Trophoblast cell (in vitro differentiated cells and primary cell): ENCODE results near the gene GLMN.

Experiments used
- DNase-seq, 2 donors: peaks; one replicate each; pipeline ENCODE4 v3.0.0-alpha.2; 2016
- H2AFZ ChIP-seq: 2 replicates; pipeline ENCODE4 v1.6.1; 2013; ENCODE audit warnings: low read length, moderate library complexity, mild to moderate bottlenecking; ENCODE audit not compliant: insufficient read depth, poor library complexity
- H2AK5ac ChIP-seq: 2 replicates; pipeline ENCODE4 v1.6.1; 2013; ENCODE audit warnings: mild to moderate bottlenecking, low read length
- H2BK120ac ChIP-seq: 2 replicates; pipeline ENCODE4 v1.6.1; 2013; ENCODE audit warnings: low read length, mild to moderate bottlenecking, moderate library complexity; ENCODE audit not compliant: insufficient read depth, poor library complexity
- H2BK12ac ChIP-seq: 2 replicates; pipeline ENCODE4 v1.6.1; 2013; ENCODE audit warnings: mild to moderate bottlenecking, low read length, moderate library complexity
- H2BK5ac ChIP-seq: 2 replicates; pipeline ENCODE4 v1.6.1; 2013; ENCODE audit warnings: low read length, low read depth, moderate library complexity, mild to moderate bottlenecking; ENCODE audit not compliant: poor library complexity
- H3K14ac ChIP-seq: 2 replicates; pipeline ENCODE4 v1.6.1; 2013; ENCODE audit warnings: mild to moderate bottlenecking, low read length
- H3K18ac ChIP-seq: 2 replicates; pipeline ENCODE4 v1.6.1; 2013; ENCODE audit warnings: mild to moderate bottlenecking, low read length
- H3K23ac ChIP-seq: 2 replicates; pipeline ENCODE4 v1.6.1; 2013; ENCODE audit warnings: low read length
- H3K27ac ChIP-seq: 2 replicates; pipeline ENCODE4 v1.5.1; 2013; ENCODE audit warnings: low read depth, mild to moderate bottlenecking, inconsistent platforms, low read length, moderate library complexity
- H3K27me3 ChIP-seq: 2 replicates; pipeline ENCODE4 v1.6.1; 2013; ENCODE audit warnings: inconsistent platforms, mild to moderate bottlenecking, low read length, moderate library complexity; ENCODE audit not compliant: insufficient read depth
- H3K36me3 ChIP-seq, 2 experiments: 1 replicate in 1 of 2; 2 replicates in 1 of 2; pipeline ENCODE4 v1.6.1; 2013; ENCODE audit warnings: low read length in 2 of 2, mild to moderate bottlenecking in 2 of 2, moderate library complexity in 1 of 2; ENCODE audit not compliant: insufficient read depth in 2 of 2, control insufficient read depth in 1 of 2
- H3K4ac ChIP-seq: 2 replicates; pipeline ENCODE4 v1.6.1; 2013; ENCODE audit warnings: low read depth, mild to moderate bottlenecking, low read length, moderate library complexity
- H3K4me1 ChIP-seq, 2 experiments: 1 replicate in 1 of 2; 2 replicates in 1 of 2; pipeline ENCODE4 v1.6.1; 2013; ENCODE audit warnings: low read length in 2 of 2, mild to moderate bottlenecking in 2 of 2, moderate library complexity in 1 of 2; ENCODE audit not compliant: insufficient read depth in 2 of 2, control insufficient read depth in 1 of 2
- H3K4me2 ChIP-seq: 2 replicates; pipeline ENCODE4 v1.6.1; 2013; ENCODE audit warnings: inconsistent platforms, mild to moderate bottlenecking, low read length, moderate library complexity
- H3K4me3 ChIP-seq: 2 replicates; pipeline ENCODE4 v1.5.1; 2013; ENCODE audit warnings: mild to moderate bottlenecking, low read depth, low read length, inconsistent platforms
- H3K79me1 ChIP-seq: one replicate; pipeline ENCODE4 v1.6.1; 2013; ENCODE audit warnings: low read length
- H3K79me2 ChIP-seq: 2 replicates; pipeline ENCODE4 v1.6.1; 2013; ENCODE audit warnings: low read length, mild to moderate bottlenecking; ENCODE audit not compliant: control insufficient read depth, insufficient read depth, poor library complexity
- H3K9ac ChIP-seq: 2 replicates; pipeline ENCODE4 v1.6.1; 2013; ENCODE audit warnings: mild to moderate bottlenecking, low read length
- H3K9me3 ChIP-seq: 2 replicates; pipeline ENCODE4 v1.6.1; 2013; ENCODE audit warnings: low read depth, mild to moderate bottlenecking, control low read depth, inconsistent platforms, low read length; ENCODE audit not compliant: insufficient read depth
- H4K12ac ChIP-seq: 2 replicates; pipeline ENCODE4 v1.6.1; 2013; ENCODE audit warnings: low read depth, mild to moderate bottlenecking, low read length, moderate library complexity
- H4K8ac ChIP-seq: 2 replicates; pipeline ENCODE4 v1.6.1; 2013; ENCODE audit warnings: low read depth, mild to moderate bottlenecking, low read length, moderate library complexity
- H4K91ac ChIP-seq: one replicate; pipeline ENCODE4 v1.6.1; 2013; ENCODE audit warnings: low read depth, mild to moderate bottlenecking, low read length, moderate library complexity
- WGBS: extraction: QIAGEN DNeasy Blood & Tissue Kit; methylation state at CpG from one replicate; pipeline ENCODE4 v1.1.7; 2013; ENCODE audit warnings: missing lambda C conversion rate; ENCODE audit not compliant: insufficient read length, insufficient coverage; ENCODE audit errors: extremely low coverage; 5-methylcytosine and 5-hydroxymethylcytosine counted together

Gene GLMN

GRCh38 chr1:92276082-92276481, 22.7 kb downstream of the GLMN start:
- Histone ChIP-seq H3K4ac (no peak overlapping the region), H4K12ac (no peak overlapping the region), H4K8ac (no peak overlapping the region), H3K14ac (no peak overlapping the region), H2BK120ac (no peak overlapping the region), H3K79me2 (no peaks in the 10 kb centered on the region), H3K4me2 (no peak overlapping the region), H2AK5ac (no peak overlapping the region), H3K36me3 (peaks cover 13 to 15% of the 10 kb centered on the region in 2 experiments), H3K27ac (no peak overlapping the region), H3K79me1 (no peaks in the 10 kb centered on the region), H3K18ac (no peak overlapping the region), H3K4me1 (no peaks in the 10 kb centered on the region), H3K23ac (no peak overlapping the region), H2BK12ac (no peak overlapping the region), H4K91ac (no peak overlapping the region), H3K9me3 (peaks cover 4% of the 10 kb centered on the region), H3K4me3 (no peak overlapping the region), H3K9ac (no peak overlapping the region), H2AFZ (no peak overlapping the region), H2BK5ac (no peak overlapping the region), H3K27me3 (no peaks in the 10 kb centered on the region)
- no peak for DNase-seq
- WGBS, result no CpG with 5 or more reads among the region's 3 CpGs

DNA sequence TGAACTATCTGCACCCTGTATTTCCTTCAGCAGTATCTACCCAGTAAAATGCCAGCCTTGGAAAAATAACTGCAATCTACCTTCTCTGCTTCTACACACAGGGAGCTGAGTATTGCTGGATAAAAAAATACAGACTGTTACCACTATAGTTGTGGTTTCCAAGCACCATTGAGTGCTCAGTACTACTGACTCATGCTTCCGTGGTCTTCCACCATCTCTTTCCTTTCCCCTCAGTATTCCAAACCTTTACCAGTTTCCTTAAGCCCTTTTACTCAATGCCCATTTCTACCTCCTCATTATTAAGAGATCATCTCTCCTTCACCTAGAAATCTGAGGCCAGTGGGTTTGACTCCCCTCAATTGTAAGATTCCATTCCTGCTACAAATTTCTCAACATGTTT, 23.8 kb downstream of the GLMN start:
- H4K8ac ChIP-seq, result no peak overlapping the region
- H3K27ac ChIP-seq, result no peak overlapping the region
- no peaks in the 10 kb centered on the region for H3K79me2 ChIP-seq
- WGBS, result no CpG with 5 or more reads among the region's 1 CpG
- H3K9ac ChIP-seq, result no peak overlapping the region
- no peak overlapping the region for H2BK5ac ChIP-seq
- no peak for DNase-seq
- peaks cover 11 to 15% of the 10 kb centered on the region in 2 experiments for H3K36me3 ChIP-seq
- H4K12ac ChIP-seq, result no peak overlapping the region
- no peak overlapping the region for H2AK5ac ChIP-seq
- H3K4me2 ChIP-seq, result no peak overlapping the region
- no peak overlapping the region for H3K14ac ChIP-seq
- H3K27me3 ChIP-seq, result no peaks in the 10 kb centered on the region
- no peak overlapping the region for H2AFZ ChIP-seq
- H2BK12ac ChIP-seq, result no peak overlapping the region
- H3K4me3 ChIP-seq, result no peak overlapping the region
- no peak overlapping the region for H4K91ac ChIP-seq
- H2BK120ac ChIP-seq, result no peak overlapping the region
- no peak overlapping the region for H3K23ac ChIP-seq
- no peaks in the 10 kb centered on the region for H3K4me1 ChIP-seq
- no peak overlapping the region for H3K18ac ChIP-seq
- no peak overlapping the region for H3K4ac ChIP-seq
- peaks cover 4% of the 10 kb centered on the region for H3K9me3 ChIP-seq
- H3K79me1 ChIP-seq, result no peaks in the 10 kb centered on the region

GRCh38 chr1:92273039-92273438, 25.7 kb downstream of the GLMN start:
- Histone ChIP-seq H3K4me1 (no peaks in the 10 kb centered on the region), H3K9ac (no peak overlapping the region), H3K9me3 (no peaks in the 10 kb centered on the region), H3K4me3 (no peak overlapping the region), H3K23ac (no peak overlapping the region), H4K91ac (no peak overlapping the region), H3K36me3 (peaks cover 5 to 10% of the 10 kb centered on the region in 2 experiments), H2BK5ac (no peak overlapping the region), H2BK120ac (no peak overlapping the region), H3K18ac (no peak overlapping the region), H3K4me2 (no peak overlapping the region), H2AK5ac (no peak overlapping the region), H4K12ac (no peak overlapping the region), H2BK12ac (no peak overlapping the region), H3K79me1 (no peaks in the 10 kb centered on the region), H3K4ac (no peak overlapping the region), H4K8ac (no peak overlapping the region), H3K27ac (no peak overlapping the region), H3K27me3 (no peaks in the 10 kb centered on the region), H3K14ac (no peak overlapping the region), H2AFZ (no peak overlapping the region), H3K79me2 (no peaks in the 10 kb centered on the region)
- WGBS, result no CpG with 5 or more reads among the region's 1 CpG
- no peak for DNase-seq

DNA sequence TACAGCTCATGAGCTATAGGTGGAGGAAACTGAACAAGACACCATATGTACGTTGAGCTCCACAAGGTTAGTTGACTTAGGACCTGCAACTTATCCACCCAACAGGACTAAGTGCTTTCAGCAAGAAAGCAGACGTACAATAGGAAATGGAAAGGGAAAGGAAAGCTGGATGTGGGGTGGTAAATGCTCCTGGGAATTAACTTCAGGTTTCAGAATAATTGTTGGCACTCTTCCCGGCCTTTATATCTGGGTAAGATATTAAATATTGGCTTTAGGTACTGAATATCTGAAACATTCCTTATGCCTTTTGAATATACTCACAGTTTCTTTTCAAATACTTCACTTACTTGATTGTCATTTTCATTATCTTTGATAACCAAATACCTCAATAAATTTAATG, 36.3 kb downstream of the GLMN start:
- Histone ChIP-seq H2BK120ac (no peak overlapping the region), H2AFZ (no peak overlapping the region), H2AK5ac (no peak overlapping the region), H4K91ac (no peak overlapping the region), H4K12ac (no peak overlapping the region), H3K18ac (no peak overlapping the region), H3K79me1 (no peaks in the 10 kb centered on the region), H4K8ac (no peak overlapping the region), H3K36me3 (peaks cover 5 to 6% of the 10 kb centered on the region in 2 experiments), H3K9ac (no peak overlapping the region), H3K4me2 (no peak overlapping the region), H3K27ac (no peak overlapping the region), H3K4me1 (no peaks in the 10 kb centered on the region), H3K4ac (no peak overlapping the region), H3K14ac (no peak overlapping the region), H3K79me2 (no peaks in the 10 kb centered on the region), H2BK12ac (no peak overlapping the region), H2BK5ac (no peak overlapping the region), H3K9me3 (no peaks in the 10 kb centered on the region), H3K23ac (no peak overlapping the region), H3K27me3 (no peaks in the 10 kb centered on the region), H3K4me3 (no peak overlapping the region)
- DNase-seq, result no peak
- WGBS, result no CpG with 5 or more reads among the region's 3 CpGs
